Stimulated activated effector memory CD8-positive, alpha-beta T cell treated with anti-CD3 and anti-CD28 coated beads, Interleukin-12 subunit alpha, Interleukin-12 subunit beta, amount 100 ng/mL, for 72 hours (primary cell): ENCODE results near the gene CTCFL.

Experiments
- ATAC-seq: fragments of 150-1000 bp; cut with Tn5 transposase; 2 replicates; pipeline ENCODE4 v1.10.0; 2021
- DNase-seq, 2 donors: peaks; one replicate each; pipeline ENCODE4 v3.0.0; 2021 to 2022; ENCODE audit warnings: low spot score in 2 of 2
- H3K27ac Mint-ChIP-seq: one replicate; pipeline ENCODE4 v1.8.0; 2022; ENCODE audit warnings: mild to moderate bottlenecking, mixed read lengths
- H3K36me3 Mint-ChIP-seq: one replicate; pipeline ENCODE4 v1.8.0; 2022; ENCODE audit warnings: mild to moderate bottlenecking, mixed read lengths
- H3K4me1 Mint-ChIP-seq: one replicate; pipeline ENCODE4 v1.8.0; 2022; ENCODE audit warnings: mixed read lengths
- H3K4me3 Mint-ChIP-seq: one replicate; pipeline ENCODE4 v1.8.0; 2022; ENCODE audit warnings: mild to moderate bottlenecking, mixed read lengths
- H3K9me3 Mint-ChIP-seq: one replicate; pipeline ENCODE4 v1.8.0; 2022; ENCODE audit warnings: mixed read lengths

Gene CTCFL

GRCh38 chr20:57460781-57461465 is 64.0 kb downstream of the CTCFL start:
- H3K27ac Mint-ChIP-seq: no peak overlapping the region
- H3K4me3 Mint-ChIP-seq: no peak overlapping the region
- no peak for DNase-seq
- H3K4me1 Mint-ChIP-seq: no peaks in the 10 kb centered on the region
- no peaks in the 10 kb centered on the region for H3K36me3 Mint-ChIP-seq
- H3K9me3 Mint-ChIP-seq: no peaks in the 10 kb centered on the region
- ATAC-seq: no peak

GRCh38 chr20:57459897-57460296 is 65.0 kb downstream of the CTCFL start:
- H3K36me3 Mint-ChIP-seq: no peaks in the 10 kb centered on the region
- DNase-seq (no peak), ATAC-seq (no peak)
- H3K27ac Mint-ChIP-seq: no peak overlapping the region
- H3K4me1 Mint-ChIP-seq: no peaks in the 10 kb centered on the region
- H3K9me3 Mint-ChIP-seq: no peaks in the 10 kb centered on the region
- H3K4me3 Mint-ChIP-seq: no peak overlapping the region

GRCh38 chr20:57459278-57459677 is 65.7 kb downstream of the CTCFL start:
- H3K4me3 Mint-ChIP-seq: no peak overlapping the region
- H3K27ac Mint-ChIP-seq: no peak overlapping the region
- no peaks in the 10 kb centered on the region for H3K36me3 Mint-ChIP-seq
- ATAC-seq: no peak
- no peak for DNase-seq
- no peaks in the 10 kb centered on the region for H3K9me3 Mint-ChIP-seq
- no peaks in the 10 kb centered on the region for H3K4me1 Mint-ChIP-seq

- H3K9me3 Mint-ChIP-seq: no peaks in the 10 kb centered on the region
- H3K4me1 Mint-ChIP-seq: no peaks in the 10 kb centered on the region
- H3K36me3 Mint-ChIP-seq: no peaks in the 10 kb centered on the region
- no peak for DNase-seq
- no peak overlapping the region for H3K27ac Mint-ChIP-seq
- ATAC-seq: no peak
- no peak overlapping the region for H3K4me3 Mint-ChIP-seq
These were observed 66.4 kb downstream of the CTCFL start for GRCh38 chr20:57458400-57459160.

GRCh38 chr20:57457243-57458095 is 67.5 kb downstream of the CTCFL start:
- Mint-ChIP-seq H3K4me3 (no peak overlapping the region), H3K36me3 (no peaks in the 10 kb centered on the region), H3K4me1 (peaks cover 4% of the 10 kb centered on the region), H3K9me3 (no peaks in the 10 kb centered on the region), H3K27ac (no peak overlapping the region)
- ATAC-seq (no peak), DNase-seq (no peak)

- DNase-seq (no peak), ATAC-seq (no peak)
- H3K4me1 Mint-ChIP-seq: peaks cover 18% of the 10 kb centered on the region
- H3K27ac Mint-ChIP-seq: no peak overlapping the region
- H3K4me3 Mint-ChIP-seq: no peak overlapping the region
- H3K9me3 Mint-ChIP-seq: no peaks in the 10 kb centered on the region
- H3K36me3 Mint-ChIP-seq: no peaks in the 10 kb centered on the region
These were observed 68.8 kb downstream of the CTCFL start for GRCh38 chr20:57456116-57456515.

- Mint-ChIP-seq H3K9me3 (no peaks in the 10 kb centered on the region), H3K4me3 (no peak overlapping the region), H3K27ac (no peak overlapping the region), H3K4me1 (peaks cover 25% of the 10 kb centered on the region), H3K36me3 (no peaks in the 10 kb centered on the region)
- DNase-seq (no peak), ATAC-seq (no peak)
These were observed 69.6 kb downstream of the CTCFL start for GRCh38 chr20:57455386-57455785.

GRCh38 chr20:57451795-57452661 is 72.9 kb downstream of the CTCFL start:
- peak overlapping the region; percentile 67 for H3K27ac Mint-ChIP-seq
- H3K4me1 Mint-ChIP-seq: peaks cover 39% of the 10 kb centered on the region
- ATAC-seq (peak; percentile 56), DNase-seq (no peak)
- H3K4me3 Mint-ChIP-seq: no peak overlapping the region
- no peaks in the 10 kb centered on the region for H3K36me3 Mint-ChIP-seq
- H3K9me3 Mint-ChIP-seq: no peaks in the 10 kb centered on the region

GRCh38 chr20:57451431-57451794 is 73.5 kb downstream of the CTCFL start:
- Mint-ChIP-seq H3K27ac (no peak overlapping the region), H3K9me3 (no peaks in the 10 kb centered on the region), H3K4me3 (no peak overlapping the region), H3K4me1 (peaks cover 39% of the 10 kb centered on the region), H3K36me3 (no peaks in the 10 kb centered on the region)
- ATAC-seq (no peak), DNase-seq (no peak)

- DNase-seq (no peak), ATAC-seq (no peak)
- Mint-ChIP-seq H3K4me3 (peak overlapping the region; percentile 36), H3K9me3 (no peaks in the 10 kb centered on the region), H3K4me1 (peaks cover 39% of the 10 kb centered on the region), H3K27ac (no peak overlapping the region), H3K36me3 (no peaks in the 10 kb centered on the region)
These were observed 74.0 kb downstream of the CTCFL start for GRCh38 chr20:57450931-57451330.

- Mint-ChIP-seq H3K4me1 (peaks cover 39% of the 10 kb centered on the region), H3K9me3 (no peaks in the 10 kb centered on the region), H3K4me3 (peak overlapping the region; percentile 36), H3K27ac (no peak overlapping the region), H3K36me3 (no peaks in the 10 kb centered on the region)
- DNase-seq (no peak), ATAC-seq (peak; percentile 49)
These were observed 74.5 kb downstream of the CTCFL start for GRCh38 chr20:57450419-57450818.

GRCh38 chr20:57449398-57450354 is 75.3 kb downstream of the CTCFL start:
- H3K4me1 Mint-ChIP-seq: peaks cover 39% of the 10 kb centered on the region

GRCh38 chr20:57448764-57449354 is 76.1 kb downstream of the CTCFL start:
- H3K9me3 Mint-ChIP-seq: no peaks in the 10 kb centered on the region
- H3K4me3 Mint-ChIP-seq: no peak overlapping the region
- ATAC-seq (no peak), DNase-seq (no peak)
- no peak overlapping the region for H3K27ac Mint-ChIP-seq
- no peaks in the 10 kb centered on the region for H3K36me3 Mint-ChIP-seq
- H3K4me1 Mint-ChIP-seq: peaks cover 39% of the 10 kb centered on the region

More at GRCh38 chr20:57449398-57450354, 75.3 kb downstream of the CTCFL start:
- no peaks in the 10 kb centered on the region for H3K36me3 Mint-ChIP-seq
- no peak overlapping the region for H3K4me3 Mint-ChIP-seq
- ATAC-seq (no peak), DNase-seq (no peak)
- H3K27ac Mint-ChIP-seq: peak overlapping the region; percentile 6
- no peaks in the 10 kb centered on the region for H3K9me3 Mint-ChIP-seq
